ENCODE data around the gene ABCG1.

Gene ABCG1

DNA sequence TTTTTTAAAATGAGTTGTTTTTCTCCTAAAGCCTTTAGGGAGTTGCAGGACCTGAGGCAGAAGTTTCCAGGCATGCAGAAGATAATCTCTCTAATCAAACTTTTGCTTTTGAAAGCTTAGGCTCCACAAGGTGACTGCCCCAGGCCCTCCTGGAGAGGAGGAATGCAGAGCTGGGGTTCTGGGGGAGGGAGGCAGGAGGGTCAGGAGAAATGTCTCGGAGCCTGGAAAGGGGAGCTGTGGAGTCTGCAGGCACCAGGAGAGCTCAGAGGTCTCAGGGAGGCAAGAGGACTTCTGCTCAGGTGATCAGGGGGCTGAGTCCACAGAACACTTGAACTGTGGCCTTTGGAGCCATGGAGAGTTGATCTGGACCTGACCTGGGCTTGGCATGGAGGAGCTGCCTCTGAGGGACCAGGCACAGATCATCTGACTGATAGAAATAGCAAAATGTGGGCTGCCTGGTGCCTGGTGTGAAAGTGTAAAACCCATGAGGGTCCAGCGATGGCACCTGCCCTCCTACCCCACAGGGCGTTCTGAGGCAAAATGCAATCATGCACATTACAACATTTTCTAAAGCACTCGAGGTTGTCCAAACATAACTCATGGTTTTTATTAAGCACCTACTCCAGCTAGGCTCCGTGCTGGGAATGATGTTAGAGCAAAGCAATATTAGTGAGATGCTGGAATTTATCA is 10.0 kb upstream of the ABCG1 start:
- no peak for DNase-seq (ENCODE audit: low read depth)
- no peak overlapping the region for H3K4me3 ChIP-seq (ENCODE audit: low read depth, low read length)
- TF ChIP-seq, protein P1, sequence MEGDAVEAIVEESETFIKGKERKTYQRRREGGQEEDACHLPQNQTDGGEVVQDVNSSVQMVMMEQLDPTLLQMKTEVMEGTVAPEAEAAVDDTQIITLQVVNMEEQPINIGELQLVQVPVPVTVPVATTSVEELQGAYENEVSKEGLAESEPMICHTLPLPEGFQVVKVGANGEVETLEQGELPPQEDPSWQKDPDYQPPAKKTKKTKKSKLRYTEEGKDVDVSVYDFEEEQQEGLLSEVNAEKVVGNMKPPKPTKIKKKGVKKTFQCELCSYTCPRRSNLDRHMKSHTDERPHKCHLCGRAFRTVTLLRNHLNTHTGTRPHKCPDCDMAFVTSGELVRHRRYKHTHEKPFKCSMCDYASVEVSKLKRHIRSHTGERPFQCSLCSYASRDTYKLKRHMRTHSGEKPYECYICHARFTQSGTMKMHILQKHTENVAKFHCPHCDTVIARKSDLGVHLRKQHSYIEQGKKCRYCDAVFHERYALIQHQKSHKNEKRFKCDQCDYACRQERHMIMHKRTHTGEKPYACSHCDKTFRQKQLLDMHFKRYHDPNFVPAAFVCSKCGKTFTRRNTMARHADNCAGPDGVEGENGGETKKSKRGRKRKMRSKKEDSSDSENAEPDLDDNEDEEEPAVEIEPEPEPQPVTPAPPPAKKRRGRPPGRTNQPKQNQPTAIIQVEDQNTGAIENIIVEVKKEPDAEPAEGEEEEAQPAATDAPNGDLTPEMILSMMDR (IDR thresholded peaks at IDR 0.05; ENCODE audit: insufficient read depth, low read depth, low read length, missing control alignments), result no peak

DNA sequence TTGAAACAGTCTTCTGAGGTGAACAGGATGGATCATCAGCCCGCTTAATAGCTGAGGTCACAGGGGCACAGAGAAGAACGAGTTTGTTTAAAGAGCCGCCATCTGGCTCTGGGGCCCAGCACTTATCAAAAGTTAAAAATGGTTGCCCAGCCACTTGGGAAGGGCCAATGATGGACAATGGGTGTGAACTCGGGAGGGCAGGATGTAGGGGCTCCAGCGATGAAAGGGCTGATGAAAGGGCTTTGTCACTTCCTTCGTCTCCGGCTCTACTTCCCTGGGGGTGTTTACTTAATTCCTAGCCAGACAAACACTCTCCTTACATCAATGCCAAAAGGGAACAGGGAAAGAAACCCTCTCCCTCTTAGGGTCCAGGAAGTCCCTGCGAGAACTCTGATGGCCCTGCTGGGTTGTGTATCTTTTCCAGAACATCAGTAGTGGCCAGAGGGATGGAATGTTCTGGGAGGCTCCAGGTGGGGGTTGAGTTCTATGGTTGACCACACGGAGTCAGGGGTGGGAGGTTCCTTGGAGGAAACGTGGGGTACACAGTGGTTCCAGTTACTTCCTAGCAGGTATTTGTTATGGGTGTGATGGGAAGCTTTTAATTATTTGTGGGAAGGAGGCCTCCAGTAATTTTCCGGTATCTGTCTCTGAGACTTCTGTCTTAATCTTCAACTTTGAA is 9.0 kb upstream of the ABCG1 start:
- H3K4me3 ChIP-seq (ENCODE audit: low read depth, low read length), result no peak overlapping the region
- no peak for DNase-seq (ENCODE audit: low read depth)
- TF ChIP-seq, protein P1 (IDR thresholded peaks at IDR 0.05; ENCODE audit: insufficient read depth, low read depth, low read length, missing control alignments), result no peak

DNA sequence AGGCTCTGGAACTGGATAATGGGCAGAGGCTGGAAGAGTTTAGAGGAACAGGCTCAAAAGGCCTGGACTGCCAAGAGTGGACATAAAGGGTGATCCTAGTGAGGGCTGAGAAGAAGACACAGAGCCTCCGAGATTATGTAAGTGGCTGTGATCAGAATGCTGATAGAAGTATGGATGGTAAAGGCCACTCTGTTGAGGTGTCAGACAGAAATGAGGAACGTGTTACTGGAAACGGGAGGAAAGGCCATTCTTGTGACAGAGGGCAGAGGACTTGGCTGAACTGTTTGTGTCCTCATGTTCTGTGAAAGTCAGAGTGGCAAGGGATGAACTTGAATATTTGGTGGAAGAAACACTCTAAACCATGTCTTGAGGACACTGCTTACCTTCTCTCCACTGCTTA is 6.7 kb upstream of the ABCG1 start:
- TF ChIP-seq, protein P1 (IDR thresholded peaks at IDR 0.05; ENCODE audit: insufficient read depth, low read depth, low read length, missing control alignments), result no peak
- H3K4me3 ChIP-seq (ENCODE audit: low read depth, low read length), result no peak overlapping the region
- DNase-seq (ENCODE audit: low read depth), result no peak

DNA sequence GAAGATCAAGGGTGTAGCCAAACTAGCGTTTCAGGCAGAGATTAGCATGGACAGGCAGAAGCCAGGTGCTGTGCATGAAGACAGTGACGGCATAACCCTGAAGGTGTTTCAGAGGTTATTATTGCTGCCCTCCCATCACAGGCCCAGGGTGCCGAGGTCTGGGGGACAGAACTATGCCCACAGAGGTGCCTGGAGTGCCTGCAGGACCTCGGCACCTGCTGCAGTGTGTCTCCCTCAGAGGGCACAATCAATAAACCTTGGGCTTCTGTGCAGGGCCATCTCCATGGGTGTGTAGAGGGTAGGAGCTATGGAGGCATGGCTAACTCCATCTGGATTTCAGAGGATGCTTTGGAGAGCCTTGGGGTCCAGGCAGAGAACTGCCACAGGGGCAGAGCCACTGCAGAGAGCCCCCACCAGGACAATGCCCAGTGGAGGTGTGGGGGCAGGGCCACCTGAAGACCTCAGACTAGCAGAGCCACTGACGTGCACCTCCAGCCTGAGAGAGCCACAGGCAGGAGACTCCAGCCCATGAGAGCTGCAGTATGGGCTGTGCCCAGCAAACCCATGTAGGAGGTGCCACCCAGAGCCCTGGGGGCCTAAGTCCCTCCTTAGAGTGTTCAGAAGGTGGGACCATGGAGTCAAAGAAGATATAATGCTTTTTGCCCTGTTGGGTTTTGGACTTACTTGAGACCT is 5.7 kb upstream of the ABCG1 start:
- TF ChIP-seq, protein P1 (IDR thresholded peaks at IDR 0.05; ENCODE audit: insufficient read depth, low read depth, low read length, missing control alignments), result no peak
- H3K4me3 ChIP-seq (ENCODE audit: low read depth, low read length), result no peak overlapping the region
- no peak for DNase-seq (ENCODE audit: low read depth)

DNA sequence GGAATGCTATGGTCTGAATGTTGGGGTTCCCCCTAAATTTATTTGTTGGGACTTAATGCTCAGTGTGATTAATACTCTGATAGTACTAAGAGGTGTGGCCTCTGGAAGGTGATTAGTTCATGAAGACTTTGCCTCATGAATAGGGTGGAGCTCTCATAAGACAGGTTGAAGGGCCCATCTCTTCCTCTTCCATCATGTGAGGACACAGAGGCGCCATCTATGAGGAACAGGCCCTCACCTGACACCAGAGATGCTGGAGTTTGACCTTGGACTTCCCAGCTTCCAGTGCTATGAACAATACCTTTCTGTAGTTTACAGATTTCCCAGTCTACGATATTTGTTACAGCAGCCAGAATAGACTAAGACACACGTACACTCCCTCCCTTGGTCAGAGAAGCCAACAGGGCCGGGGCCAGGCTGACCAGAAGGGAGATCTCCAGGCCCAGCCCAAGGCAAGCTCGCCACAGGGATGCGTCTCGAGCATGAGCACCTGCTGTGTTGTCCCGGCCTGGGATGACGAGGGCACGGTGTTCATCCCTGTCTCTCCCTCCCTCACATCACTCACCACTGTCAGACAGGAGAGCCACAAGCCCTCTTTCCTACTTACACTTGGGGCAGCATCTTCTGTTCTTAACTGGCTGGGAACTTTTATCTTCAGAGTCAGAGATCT is 4.7 kb upstream of the ABCG1 start:
- TF ChIP-seq, protein P1 (IDR thresholded peaks at IDR 0.05; ENCODE audit: insufficient read depth, low read depth, low read length, missing control alignments), result no peak
- H3K4me3 ChIP-seq (ENCODE audit: low read depth, low read length), result no peak overlapping the region
- DNase-seq (ENCODE audit: low read depth), result no peak

DNA sequence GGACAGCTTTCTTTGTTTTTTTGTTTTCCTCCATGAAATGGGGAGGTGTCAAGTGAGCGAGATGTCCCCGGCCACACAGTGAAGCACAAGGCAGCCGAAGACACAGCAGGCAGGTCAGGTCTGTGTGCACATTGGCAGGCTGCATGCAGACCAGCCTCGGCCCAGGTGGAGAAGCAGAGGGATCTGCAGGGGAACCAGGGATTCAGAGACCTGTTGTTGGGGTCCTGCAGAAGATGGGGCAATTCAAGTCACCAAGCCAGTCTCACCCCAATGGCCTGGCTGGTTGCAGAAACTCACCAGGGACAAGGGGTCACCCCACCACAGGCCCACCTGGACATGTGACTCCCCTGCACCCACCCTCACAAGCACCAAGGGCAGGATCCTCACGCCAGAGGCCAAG is 4.0 kb upstream of the ABCG1 start:
- TF ChIP-seq, protein P1 (IDR thresholded peaks at IDR 0.05; ENCODE audit: insufficient read depth, low read depth, low read length, missing control alignments), result no peak
- DNase-seq (ENCODE audit: low read depth), result no peak
- no peak overlapping the region for H3K4me3 ChIP-seq (ENCODE audit: low read depth, low read length)

Measured in GM12865 (cell line).